HG02623 (cell line): ENCODE results near the gene PPP1R14C.

Source experiments
- ATAC-seq: cut with Tn5 transposase; IDR thresholded peaks from one replicate; pipeline ENCODE4 v1.9.1; 2021; ENCODE audit warnings: moderate library complexity; ENCODE audit not compliant: unreplicated experiment

The PPP1R14C gene

GRCh38 chr6:150269130-150269856 lies 126.4 kb downstream of the PPP1R14C start:
- ATAC-seq, result no peak

DNA sequence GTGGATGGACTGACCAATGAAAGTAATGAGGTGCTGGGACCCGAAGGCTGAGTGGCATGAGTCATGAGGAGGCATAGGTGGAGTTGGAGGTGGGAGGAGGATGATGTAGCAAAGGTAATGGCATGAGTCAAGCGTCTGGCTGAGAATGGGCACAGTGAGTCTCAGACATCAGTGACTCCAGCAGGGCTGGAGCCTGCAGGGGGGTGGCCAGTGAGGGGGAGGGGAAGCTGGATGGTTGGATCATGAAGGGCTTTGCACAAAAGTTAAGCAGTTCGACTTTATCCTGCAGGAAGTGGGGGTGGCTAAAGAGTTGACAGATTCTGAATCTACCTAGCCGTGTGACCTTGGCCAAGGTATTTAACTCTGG lies 127.0 kb downstream of the PPP1R14C start:
- ATAC-seq, result no peak

- ATAC-seq, result no peak
These were observed 127.6 kb downstream of the PPP1R14C start for GRCh38 chr6:150270330-150271052.

DNA sequence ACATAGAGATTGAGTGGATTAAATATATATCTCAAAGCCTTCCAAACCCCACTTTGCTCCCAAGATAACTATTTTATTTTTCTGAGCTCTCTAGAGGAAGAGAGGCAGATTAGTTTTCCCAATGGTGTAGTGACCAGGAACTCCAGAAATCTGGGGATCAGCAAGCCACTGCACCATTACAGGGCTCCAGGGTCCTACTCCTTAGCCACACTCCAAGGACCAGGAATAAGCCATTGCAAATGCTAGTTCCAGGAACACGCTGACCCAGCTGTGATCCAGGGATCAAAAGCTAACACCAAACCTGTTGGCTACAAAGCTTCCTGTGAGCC lies 128.3 kb downstream of the PPP1R14C start:
- ATAC-seq, result no peak

DNA sequence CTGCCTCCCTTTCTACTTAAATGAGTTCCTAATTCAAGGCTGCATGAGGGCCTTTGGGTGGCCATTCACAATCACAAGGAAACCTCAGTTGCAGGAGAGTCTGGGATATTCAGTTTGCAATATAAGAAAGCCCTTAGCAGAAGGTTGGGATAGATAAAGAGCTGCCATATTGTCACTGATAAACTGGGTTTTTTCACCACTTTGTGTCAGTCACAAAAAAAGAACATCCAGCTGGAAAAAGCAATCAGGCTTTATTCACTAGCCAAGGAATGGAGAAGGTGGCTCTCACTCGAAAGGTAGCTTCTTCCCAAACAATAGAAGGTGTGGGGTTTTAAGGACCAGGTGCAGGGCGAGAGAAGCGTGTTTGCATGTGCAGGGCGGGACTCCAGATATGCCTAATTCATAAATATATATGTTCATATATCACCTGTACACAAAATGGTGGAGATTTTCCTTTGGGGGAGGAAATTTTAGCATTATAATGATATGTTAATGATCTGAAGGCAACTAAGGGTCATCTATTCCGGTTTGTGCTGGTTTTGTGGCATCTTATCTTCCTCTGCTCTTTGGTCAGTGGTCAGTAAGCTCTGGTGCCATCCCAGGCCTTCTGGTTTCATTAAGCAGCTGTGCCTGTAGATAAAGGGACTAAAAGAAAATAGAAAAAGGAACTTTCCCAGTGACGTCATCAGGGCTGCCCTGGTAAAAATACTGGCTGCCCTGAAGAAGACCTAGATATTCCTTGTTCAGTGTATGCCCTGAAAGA lies 128.8 kb downstream of the PPP1R14C start:
- no peak for ATAC-seq

DNA sequence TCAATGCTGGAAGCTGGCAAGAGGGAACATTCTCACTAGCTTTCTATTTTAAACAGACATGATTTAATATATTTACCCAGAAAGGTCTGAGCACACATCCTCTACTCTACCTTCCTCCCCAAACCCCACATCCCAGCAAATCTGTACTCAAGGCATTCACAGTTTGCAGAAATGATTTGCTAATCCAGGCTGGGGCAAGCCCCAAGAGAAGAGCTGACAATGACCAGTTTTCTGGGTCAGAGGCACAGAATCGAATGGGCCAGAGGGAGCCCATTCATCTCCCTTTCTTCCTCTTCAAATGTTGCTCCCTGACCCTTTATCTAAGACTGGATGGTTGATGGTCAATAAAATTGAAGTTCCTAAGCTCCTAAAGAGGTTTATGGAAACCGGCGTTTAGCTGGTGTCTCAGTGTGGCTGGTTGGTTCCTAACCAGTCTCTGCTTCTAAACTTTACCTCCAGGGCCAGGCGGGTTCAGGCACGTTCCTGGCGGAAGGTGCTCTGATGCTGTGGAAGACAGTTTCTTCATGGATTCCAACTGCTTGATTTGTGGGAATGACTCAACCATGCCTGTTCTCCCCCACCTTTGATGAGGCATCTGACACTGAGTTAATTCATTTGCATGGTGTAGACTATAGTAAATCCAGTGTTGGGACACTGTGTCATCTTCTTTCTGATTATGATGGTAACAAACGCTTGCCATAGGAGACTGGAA lies 129.6 kb downstream of the PPP1R14C start:
- no peak for ATAC-seq

- ATAC-seq, result no peak
These were observed 130.1 kb downstream of the PPP1R14C start for GRCh38 chr6:150272976-150273315.

GRCh38 chr6:150273457-150274309 lies 130.8 kb downstream of the PPP1R14C start:
- ATAC-seq, result peak; percentile 50

GRCh38 chr6:150275489-150275888 lies 132.6 kb downstream of the PPP1R14C start:
- no peak for ATAC-seq

GRCh38 chr6:150276168-150276936 lies 133.5 kb downstream of the PPP1R14C start:
- no peak for ATAC-seq

- no peak for ATAC-seq
These were observed 134.3 kb downstream of the PPP1R14C start for GRCh38 chr6:150276937-150277742.

DNA sequence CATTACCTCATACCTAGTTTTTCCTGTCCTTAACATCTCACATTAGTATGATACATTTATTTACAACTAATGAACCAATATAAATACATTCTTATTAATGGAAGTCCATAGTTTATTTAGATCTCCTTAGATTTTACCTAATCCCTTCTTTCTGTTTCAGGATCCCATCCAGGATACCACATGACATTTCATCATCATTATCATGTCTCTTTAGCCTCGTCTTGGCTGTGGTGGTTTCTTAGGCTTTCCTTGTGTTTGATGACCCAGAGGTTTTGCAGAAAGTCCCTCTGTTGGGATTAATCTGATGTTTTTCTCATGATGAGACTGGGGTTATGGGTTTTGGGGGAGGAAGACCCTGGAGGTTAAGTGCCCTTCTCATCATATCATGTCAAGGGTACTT lies 136.7 kb downstream of the PPP1R14C start:
- ATAC-seq, result no peak

DNA sequence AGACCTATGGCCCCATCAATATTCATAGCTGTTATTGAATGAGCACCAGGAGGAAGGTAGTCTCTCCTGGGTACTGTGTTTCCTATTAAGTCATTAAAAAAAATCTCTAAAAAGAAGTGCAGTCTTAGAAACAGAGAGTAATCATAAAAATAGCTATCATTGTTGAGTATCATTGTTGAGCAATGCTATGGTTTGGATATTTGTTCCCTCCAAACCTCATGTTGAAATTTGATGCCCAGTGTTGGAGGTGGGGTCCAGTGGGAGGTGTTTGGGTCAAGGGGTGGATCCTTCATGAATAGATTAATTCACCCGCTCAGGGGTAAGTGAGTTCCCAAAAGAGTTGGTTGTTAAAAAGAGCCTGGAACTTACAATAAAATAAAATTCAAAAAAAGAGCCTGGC lies 137.9 kb downstream of the PPP1R14C start:
- no peak for ATAC-seq

DNA sequence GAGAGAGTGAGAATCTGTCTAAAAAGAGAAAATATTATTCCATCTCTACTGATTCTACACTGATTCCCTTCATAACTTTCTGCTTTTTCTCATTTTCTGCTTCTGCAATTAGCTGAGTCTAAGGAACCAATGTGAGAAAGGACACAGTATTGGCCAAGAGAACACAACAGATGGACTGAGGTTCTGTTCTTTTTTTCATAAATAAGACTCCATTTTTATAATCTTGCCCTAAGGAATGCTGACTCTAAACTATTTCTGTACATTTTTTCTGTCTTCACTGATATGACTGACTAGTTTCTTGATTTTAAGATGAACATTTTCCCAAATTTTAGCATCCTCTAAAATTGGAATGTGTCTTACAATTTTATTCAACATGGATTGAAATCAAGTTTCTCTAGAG lies 138.9 kb downstream of the PPP1R14C start:
- ATAC-seq, result no peak

- ATAC-seq, result no peak
These were observed 140.0 kb downstream of the PPP1R14C start for GRCh38 chr6:150282806-150283205.

- ATAC-seq, result no peak
These were observed 143.6 kb downstream of the PPP1R14C start for GRCh38 chr6:150286460-150286859.

DNA sequence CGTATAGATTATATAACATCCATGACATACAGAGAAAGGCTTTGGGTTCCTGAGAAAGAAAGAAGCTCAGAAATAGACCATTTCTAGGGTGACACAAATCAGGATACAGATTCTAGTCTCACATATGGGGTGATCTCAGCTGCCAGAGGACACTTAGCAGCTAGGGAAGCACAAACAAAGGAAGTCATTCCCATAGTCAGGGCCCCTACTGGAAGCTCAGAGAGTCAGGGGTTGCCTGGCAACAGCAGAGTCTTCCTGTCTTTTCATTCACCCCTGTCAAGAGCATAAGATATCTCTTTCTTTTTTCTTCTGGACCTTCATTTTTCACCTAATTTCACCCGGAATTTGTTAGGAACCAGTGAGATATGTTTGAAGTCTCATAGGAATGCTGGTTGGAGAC lies 144.1 kb downstream of the PPP1R14C start:
- no peak for ATAC-seq

- no peak for ATAC-seq
These were observed 145.6 kb downstream of the PPP1R14C start for GRCh38 chr6:150288456-150288855.

DNA sequence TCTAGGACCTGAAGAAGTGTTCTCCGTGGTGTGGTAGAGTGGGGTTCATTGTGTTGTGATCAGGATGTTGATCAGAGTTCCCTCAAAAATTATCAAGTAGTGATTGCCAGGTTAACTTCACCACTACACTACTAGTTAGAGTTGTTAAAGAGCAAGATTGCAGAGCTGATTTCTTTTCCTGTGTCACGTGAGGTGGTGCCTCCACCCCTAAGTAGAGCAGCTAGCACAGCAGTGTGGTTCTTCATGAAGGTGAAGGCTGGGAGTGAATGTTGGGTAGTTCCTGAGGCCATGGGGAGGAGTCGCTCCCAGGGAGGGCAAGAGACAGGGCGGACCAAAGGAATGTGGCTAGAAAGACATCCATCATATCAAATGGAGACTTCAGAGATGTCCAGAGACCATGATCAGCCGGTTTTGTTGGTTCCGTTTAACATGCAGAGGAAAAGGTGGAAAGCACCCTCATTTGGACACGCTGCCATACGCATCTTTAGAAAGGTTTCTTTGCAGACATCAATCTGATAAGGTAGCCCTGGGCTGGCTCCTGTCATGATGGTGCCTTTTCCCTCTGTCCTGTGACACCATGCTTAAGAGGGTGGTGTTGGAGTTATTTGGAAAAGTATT lies 146.7 kb downstream of the PPP1R14C start:
- ATAC-seq, result no peak
